ENCODE results near the gene CRABP2. TPM values are rescaled to one million over a fixed set of nuclear protein-coding genes. Genes with fewer than 3 reads are reported as not detected.
A peak's percentile ranks its signal among the peaks of the same experiment; 100 is the strongest.

Gene CRABP2
- total and polyA plus RNA-seq, 2 of the 13 experiments (the other 11 are each of a cell fraction or from before 2014, with no cell fraction given), result 0.40 to 0.60 TPM

GRCh38 chr1:156689035-156689952, 16.1 kb downstream of the CRABP2 start (continued):
- TF ChIP-seq IKZF5 (CRISPR knock-in tag; IDR thresholded peaks at IDR 0.05) (no peak), HOMEZ (CRISPR knock-in tag; IDR thresholded peaks at IDR 0.05; ENCODE audit: low read depth) (no peak), ZGPAT (CRISPR knock-in tag; IDR thresholded peaks at IDR 0.05) (no peak), ZNF549 (CRISPR knock-in tag; IDR thresholded peaks at IDR 0.05) (no peak), ZBTB14 (CRISPR knock-in tag; IDR thresholded peaks at IDR 0.05) (no peak), HMGA1 (CRISPR knock-in tag; conservative IDR thresholded peaks at IDR 0.05) (no peak), RXRA (CRISPR knock-in tag; IDR thresholded peaks at IDR 0.05) (peak; percentile 27; the same call in 1 of the 2 replicates), ZNF816 (CRISPR knock-in tag; IDR thresholded peaks at IDR 0.05; ENCODE audit: borderline replicate concordance) (no peak), BCL6 (CRISPR knock-in tag; IDR thresholded peaks at IDR 0.05) (peak; percentile 18; the same call in 1 of the 2 replicates), ZNF136 (CRISPR knock-in tag; IDR thresholded peaks at IDR 0.05; ENCODE audit: low read depth) (no peak), ZFP36 (IDR thresholded peaks at IDR 0.05; ENCODE audit: borderline replicate concordance, low read depth, low read length, partially characterized antibody) (no peak), FUBP1 (CRISPR knock-in tag; IDR thresholded peaks at IDR 0.05; ENCODE audit: borderline replicate concordance) (no peak), ZNF629 (CRISPR knock-in tag; conservative IDR thresholded peaks at IDR 0.05) (no peak), ZNF687 (CRISPR knock-in tag; IDR thresholded peaks at IDR 0.05) (peak; percentile 64), ZNF367 (CRISPR knock-in tag; IDR thresholded peaks at IDR 0.05; ENCODE audit: borderline replicate concordance) (no peak), SRSF9 (IDR thresholded peaks at IDR 0.05; ENCODE audit: borderline replicate concordance, insufficient read depth, low read depth, low read length, poor library complexity, severe bottlenecking) (no peak)
